NCI-H1417 treated with DMSO at 0.1 percent for 48 hours (cell line): Measurements from ENCODE around the gene ZNF524.

Experiments
- DNase-seq: peaks from one replicate; lab custom pipeline; 2025; lab: John Stamatoyannopoulos, UW

ZNF524 gene

GRCh38 chr19:55620410-55621204 is 20.5 kb downstream of the ZNF524 start:
- no peak for DNase-seq

- DNase-seq: no peak
Observed at GRCh38 chr19:55621205-55621672, 21.2 kb downstream of the ZNF524 start.

- no peak for DNase-seq
Observed at GRCh38 chr19:55621673-55622231, 21.7 kb downstream of the ZNF524 start.

- DNase-seq: no peak
Observed at GRCh38 chr19:55622242-55622969, 22.3 kb downstream of the ZNF524 start.

- DNase-seq: no peak
Observed at GRCh38 chr19:55623130-55623529, 23.0 kb downstream of the ZNF524 start.

GRCh38 chr19:55623561-55623960 is 23.5 kb downstream of the ZNF524 start:
- no peak for DNase-seq

- DNase-seq: peak; percentile 40
Observed at GRCh38 chr19:55624109-55625003, 24.3 kb downstream of the ZNF524 start, which contains the start of gene ZNF784. Gene ZNF784, minus strand, starts transcription at chr19:55624566. Its CDS starts 5 bp downstream, at chr19:55624561.

GRCh38 chr19:55625004-55625326 is 24.9 kb downstream of the ZNF524 start:
- DNase-seq: no peak

- no peak for DNase-seq
Observed at GRCh38 chr19:55626350-55626749, 26.3 kb downstream of the ZNF524 start.

- peak; percentile 45 for DNase-seq
Observed at GRCh38 chr19:55632463-55632834, 32.4 kb downstream of the ZNF524 start.

GRCh38 chr19:55633861-55634260 is 33.8 kb downstream of the ZNF524 start:
- no peak for DNase-seq

- no peak for DNase-seq
Observed at GRCh38 chr19:55635334-55635717, 35.2 kb downstream of the ZNF524 start.

GRCh38 chr19:55635856-55636440 is 35.9 kb downstream of the ZNF524 start:
- DNase-seq: no peak

- DNase-seq: no peak
Observed at GRCh38 chr19:55636723-55637122, 36.6 kb downstream of the ZNF524 start.

- DNase-seq: no peak
Observed at GRCh38 chr19:55637534-55637933, 37.4 kb downstream of the ZNF524 start.

GRCh38 chr19:55638864-55639359 is 38.8 kb downstream of the ZNF524 start:
- DNase-seq: no peak

GRCh38 chr19:55640043-55640576 is 40.0 kb downstream of the ZNF524 start:
- no peak for DNase-seq

GRCh38 chr19:55640577-55641425 is 40.7 kb downstream of the ZNF524 start, which contains the start of gene ZNF580:
Gene ZNF580, plus strand, starts transcription at chr19:55641002. Its CDS starts 1,507 bp downstream, at chr19:55642509.
- DNase-seq: no peak

GRCh38 chr19:55641426-55642152 is 41.5 kb downstream of the ZNF524 start:
- DNase-seq: no peak
